Choroid plexus epithelial cell (primary cell): Measurements from ENCODE around the gene TMPRSS5.
"Not testable (repeated sequence)": the region's sequence is repeated elsewhere in the genome, so short reads cannot be mapped to it uniquely, and the experiment has no call there.

Experiments used
- DNase-seq: peaks from one replicate; pipeline ENCODE4 v3.0.0-alpha.2; 2010; ENCODE audit warnings: low read depth
- H3K4me3 ChIP-seq: 2 replicates; pipeline ENCODE4 v1.5.1; 2011; ENCODE audit warnings: low read depth, mild to moderate bottlenecking, control low read depth, low read length, moderate library complexity
- CTCF ChIP-seq: conservative IDR thresholded peaks from 2 replicates; pipeline ENCODE4 v1.5.1; 2011; ENCODE audit warnings: low read depth, mild to moderate bottlenecking, control low read depth, inconsistent platforms, low read length, moderate library complexity

The TMPRSS5 gene

GRCh38 chr11:113677685-113678084 is 28.4 kb downstream of the TMPRSS5 start:
- DNase-seq = no peak
- H3K4me3 ChIP-seq = no peak overlapping the region
- no peak for TF ChIP-seq CTCF

GRCh38 chr11:113675565-113675964 is 30.5 kb downstream of the TMPRSS5 start:
- H3K4me3 ChIP-seq = no peak overlapping the region
- DNase-seq = no peak

GRCh38 chr11:113675003-113675561 is 31.0 kb downstream of the TMPRSS5 start:
- no peak for TF ChIP-seq CTCF
- H3K4me3 ChIP-seq = no peak overlapping the region
- peak; percentile 93 for DNase-seq

More at GRCh38 chr11:113675565-113675964, 30.5 kb downstream of the TMPRSS5 start:
- TF ChIP-seq CTCF = no peak

DNA sequence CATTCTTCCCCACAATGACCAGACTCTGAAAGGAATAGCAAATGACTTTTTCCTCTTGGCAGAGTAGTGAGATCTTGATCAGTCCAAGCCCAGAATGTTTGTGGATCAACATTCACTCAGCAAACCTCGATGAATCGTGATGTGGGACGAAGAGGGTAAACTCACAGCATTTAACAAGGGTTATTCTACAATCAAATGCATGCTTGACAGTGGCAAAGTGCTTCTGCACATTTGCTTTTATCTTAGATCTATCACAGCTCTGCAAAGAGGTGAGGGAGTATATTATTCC is 31.8 kb downstream of the TMPRSS5 start:
- TF ChIP-seq CTCF = no peak
- DNase-seq = no peak
- no peak overlapping the region for H3K4me3 ChIP-seq

DNA sequence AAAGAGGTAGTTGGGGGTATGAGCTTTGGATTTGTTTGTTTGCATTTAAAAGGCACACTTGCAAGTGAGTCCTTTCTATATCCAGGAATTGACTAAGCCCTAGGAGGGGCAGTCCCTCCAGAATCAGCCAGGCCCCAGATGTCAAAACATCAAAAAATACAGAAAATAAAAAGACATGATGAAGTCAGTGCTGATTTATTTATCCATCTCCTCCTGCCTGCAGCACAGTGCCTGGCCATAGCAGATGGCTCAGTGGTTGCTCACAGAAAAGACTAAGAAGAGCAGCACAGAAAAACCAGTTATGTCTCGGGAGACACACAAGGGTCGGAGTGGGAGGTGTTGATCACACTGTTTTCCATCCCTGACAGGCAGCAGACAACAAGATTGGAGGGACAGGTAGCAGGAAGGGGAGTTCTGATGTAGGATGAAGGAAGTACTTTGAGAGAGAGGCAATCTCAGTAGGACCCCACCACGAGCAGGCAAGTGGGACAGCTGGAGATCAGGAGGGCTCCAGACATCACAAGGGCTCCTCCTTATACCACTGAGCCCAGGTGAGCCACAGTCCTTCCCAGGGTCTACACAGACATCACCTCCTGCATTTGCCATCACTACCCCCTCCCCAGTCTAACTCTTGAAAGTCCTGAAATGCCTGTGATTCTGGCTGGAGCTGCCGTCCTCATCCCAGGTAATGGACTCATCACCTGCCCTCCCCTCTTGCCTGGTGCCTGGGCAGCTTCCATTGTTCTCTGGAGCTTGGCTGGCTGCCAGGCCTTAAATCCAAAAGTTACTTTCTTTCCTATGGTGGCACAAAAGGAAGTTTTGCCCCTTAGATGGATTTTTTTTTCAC is 32.3 kb downstream of the TMPRSS5 start:
- TF ChIP-seq CTCF = no peak
- DNase-seq = no peak
- no peak overlapping the region for H3K4me3 ChIP-seq

GRCh38 chr11:113671914-113672313 is 34.2 kb downstream of the TMPRSS5 start:
- not testable (repeated sequence) for DNase-seq, H3K4me3 ChIP-seq

GRCh38 chr11:113670831-113671215 is 35.3 kb downstream of the TMPRSS5 start:
- TF ChIP-seq CTCF = no peak

More at GRCh38 chr11:113670831-113671215, 35.3 kb downstream of the TMPRSS5 start:
- DNase-seq = no peak
- H3K4me3 ChIP-seq = no peak overlapping the region
